NCI-H1436 (cell line): ENCODE results near the gene DLEU7.
A peak's percentile ranks its signal among the peaks of the same experiment; 100 is the strongest.

Source experiments
- DNase-seq: peaks from one replicate; lab custom pipeline; 2025; lab: John Stamatoyannopoulos, UW

DLEU7 gene

GRCh38 chr13:50842990-50843256, 569 bp downstream of the DLEU7 start:
- no peak for DNase-seq

DNA sequence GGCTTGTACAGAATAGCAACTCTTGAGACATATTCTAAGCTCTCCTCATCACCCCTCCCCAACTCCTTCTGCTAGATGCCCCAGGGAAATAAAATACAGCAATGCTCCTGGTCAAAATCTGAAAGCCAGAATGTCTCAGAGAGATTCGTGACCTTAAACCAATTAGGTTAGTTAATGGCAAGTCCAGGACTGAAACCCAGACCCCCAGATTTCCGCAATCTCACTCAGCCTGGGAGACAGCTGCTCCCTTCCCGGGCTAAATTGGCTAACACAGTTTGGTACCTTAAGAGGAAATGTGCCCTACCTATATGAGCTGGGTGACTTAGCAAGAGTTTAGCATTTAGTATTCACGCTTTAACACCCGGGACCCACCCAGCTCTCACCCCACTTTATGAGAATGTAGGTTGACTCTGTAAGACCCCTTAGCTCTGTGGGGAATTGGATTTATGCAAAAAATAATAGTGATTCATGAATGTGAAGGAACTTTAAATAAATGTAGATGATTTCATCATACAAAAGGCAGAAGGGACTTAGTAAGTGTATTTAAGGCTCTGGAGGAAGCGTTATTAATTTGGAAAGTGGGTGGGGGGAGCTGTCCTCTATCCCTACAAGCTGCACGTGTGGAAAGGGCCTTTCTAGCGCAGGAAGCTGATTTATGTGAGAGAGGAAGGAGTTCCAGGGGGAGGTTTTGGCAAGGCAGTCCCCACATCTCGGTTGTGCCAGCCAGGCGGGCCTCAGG, 1.1 kb downstream of the DLEU7 start:
- DNase-seq = no peak

GRCh38 chr13:50841786-50842185, 1.7 kb downstream of the DLEU7 start:
- no peak for DNase-seq

DNA sequence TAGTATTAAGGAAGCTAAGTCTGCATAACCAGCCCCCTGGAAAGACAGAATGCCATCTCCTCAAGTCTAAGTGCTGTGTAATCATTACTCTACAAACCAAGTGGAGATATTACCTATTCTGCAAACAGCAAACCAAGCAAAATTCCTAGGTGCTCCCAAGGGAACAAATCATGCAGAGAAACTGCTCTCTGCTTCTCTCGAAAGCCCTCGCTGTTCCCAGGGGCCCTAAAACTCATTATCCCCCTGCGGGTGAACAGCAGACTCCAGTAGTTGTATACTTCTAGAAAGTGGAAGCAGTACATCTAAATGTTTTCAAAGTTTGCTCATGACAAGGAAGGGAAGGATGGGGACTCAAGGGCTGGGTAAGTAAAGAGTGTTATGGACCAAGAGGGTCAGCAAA, 3.2 kb downstream of the DLEU7 start:
- peak; percentile 9 for DNase-seq

DNA sequence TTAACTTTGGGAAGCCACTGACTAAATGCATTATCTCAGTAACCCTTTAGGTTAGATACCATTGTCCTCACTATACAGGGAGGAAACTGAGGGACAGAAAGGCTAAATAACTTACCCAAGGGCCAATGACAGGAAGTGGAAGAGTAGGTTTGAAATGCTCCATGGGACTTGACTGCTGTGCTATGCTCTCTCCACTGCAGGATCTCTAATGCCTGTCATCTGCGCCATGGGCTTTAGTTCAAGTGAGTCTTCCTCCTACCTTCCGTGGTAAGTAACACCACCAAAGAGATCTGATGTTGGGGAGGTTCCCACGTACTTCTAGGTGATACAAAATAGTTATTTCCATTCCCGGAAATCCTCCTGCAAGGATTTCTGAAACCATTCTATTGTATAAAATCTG, 3.7 kb downstream of the DLEU7 start:
- DNase-seq = no peak

GRCh38 chr13:50838701-50839100, 4.8 kb downstream of the DLEU7 start:
- DNase-seq = no peak

- no peak for DNase-seq
Measured at GRCh38 chr13:50838031-50838430, 5.5 kb downstream of the DLEU7 start.

GRCh38 chr13:50831512-50831911, 12.0 kb downstream of the DLEU7 start:
- DNase-seq = no peak

DNA sequence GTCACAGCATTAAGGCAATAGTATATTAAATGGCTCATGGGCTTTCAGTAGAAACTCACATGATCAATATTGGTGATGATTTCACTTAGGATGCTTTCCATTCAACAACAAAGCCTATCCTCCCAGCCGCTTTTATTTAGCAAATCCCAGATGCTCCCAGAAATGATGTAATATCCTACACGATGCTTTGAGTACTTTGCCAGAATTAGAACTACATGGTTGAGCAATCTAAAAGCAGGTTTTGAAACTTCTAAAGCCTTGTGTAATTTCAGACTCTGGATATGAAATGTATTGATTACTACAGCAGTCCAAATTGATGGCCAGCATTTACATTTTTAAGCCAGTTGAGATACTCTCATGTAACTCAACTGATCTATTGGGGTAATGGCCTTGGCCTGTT, 13.6 kb downstream of the DLEU7 start:
- DNase-seq = no peak

- no peak for DNase-seq
Measured at GRCh38 chr13:50829226-50829625, 14.3 kb downstream of the DLEU7 start.

DNA sequence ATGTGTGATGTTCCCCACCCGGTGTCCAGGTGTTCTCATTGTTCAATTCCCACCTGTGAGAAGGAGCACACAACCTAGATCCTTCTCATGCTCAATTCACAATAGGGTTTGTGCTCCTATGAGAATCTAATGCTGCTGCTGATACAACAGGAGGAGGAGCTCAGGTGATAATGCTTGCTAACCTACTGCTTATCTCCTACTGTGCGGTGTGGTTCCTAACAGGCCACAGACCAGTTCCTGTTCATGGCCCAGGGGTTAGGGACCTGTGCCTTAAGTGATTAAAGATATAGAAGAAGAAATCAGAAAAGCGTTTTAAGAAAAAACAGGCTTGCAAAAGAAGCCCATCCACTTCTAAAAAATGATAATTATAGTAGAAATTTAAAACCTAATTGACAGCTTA, 17.5 kb downstream of the DLEU7 start:
- no peak for DNase-seq

GRCh38 chr13:50812242-50812641, 31.2 kb downstream of the DLEU7 start:
- DNase-seq = no peak

GRCh38 chr13:50810998-50811397, 32.5 kb downstream of the DLEU7 start:
- DNase-seq = no peak

GRCh38 chr13:50810468-50810867, 33.0 kb downstream of the DLEU7 start:
- no peak for DNase-seq

DNA sequence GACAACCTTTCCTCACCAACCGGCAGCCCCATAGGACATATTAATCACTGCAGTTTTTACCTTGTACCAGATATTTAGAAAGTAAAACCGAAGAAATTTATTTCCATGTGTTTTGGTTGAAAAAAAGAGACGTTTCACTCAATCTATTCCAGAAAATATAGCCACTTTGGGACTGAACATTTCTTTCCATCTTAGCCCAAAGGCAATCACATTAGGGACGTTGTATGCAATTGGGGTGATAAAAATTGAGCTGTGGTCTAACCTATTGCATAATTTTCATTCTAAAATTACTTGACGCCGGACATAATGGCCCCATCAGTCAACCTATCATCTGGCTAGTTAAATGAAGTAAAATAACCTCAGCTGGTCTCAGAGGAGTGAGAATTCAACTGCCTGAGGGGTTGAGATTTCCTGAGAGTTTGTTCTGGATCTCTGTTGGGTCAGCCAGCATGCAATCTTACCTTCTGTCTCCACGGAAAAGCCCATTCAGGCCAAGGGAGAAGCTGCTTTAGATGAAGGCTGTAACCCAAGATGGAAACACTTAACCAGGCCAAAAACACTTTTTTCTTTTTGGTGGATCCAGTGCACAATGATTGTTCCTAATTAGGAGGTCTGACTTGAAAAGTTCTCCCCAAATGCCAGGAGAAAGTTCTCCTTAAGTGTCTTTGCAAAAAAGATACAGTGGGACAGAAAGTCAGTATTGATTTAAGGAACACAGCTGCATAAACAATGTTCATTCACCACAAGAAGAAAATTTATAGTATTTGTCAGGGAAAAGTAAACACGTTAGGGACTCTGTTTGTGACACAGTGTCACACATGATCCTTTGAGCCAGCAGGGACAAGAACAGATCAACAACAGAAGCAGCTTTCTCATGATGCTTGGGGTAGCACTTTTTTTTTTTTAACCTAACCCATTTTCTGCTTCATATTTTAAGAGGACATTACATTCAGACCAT, 34.1 kb downstream of the DLEU7 start:
- DNase-seq = no peak

GRCh38 chr13:50805805-50806204, 37.7 kb downstream of the DLEU7 start:
- no peak for DNase-seq

- DNase-seq = peak; percentile 53
Measured at GRCh38 chr13:50801087-50801931, 42.2 kb downstream of the DLEU7 start.

DNA sequence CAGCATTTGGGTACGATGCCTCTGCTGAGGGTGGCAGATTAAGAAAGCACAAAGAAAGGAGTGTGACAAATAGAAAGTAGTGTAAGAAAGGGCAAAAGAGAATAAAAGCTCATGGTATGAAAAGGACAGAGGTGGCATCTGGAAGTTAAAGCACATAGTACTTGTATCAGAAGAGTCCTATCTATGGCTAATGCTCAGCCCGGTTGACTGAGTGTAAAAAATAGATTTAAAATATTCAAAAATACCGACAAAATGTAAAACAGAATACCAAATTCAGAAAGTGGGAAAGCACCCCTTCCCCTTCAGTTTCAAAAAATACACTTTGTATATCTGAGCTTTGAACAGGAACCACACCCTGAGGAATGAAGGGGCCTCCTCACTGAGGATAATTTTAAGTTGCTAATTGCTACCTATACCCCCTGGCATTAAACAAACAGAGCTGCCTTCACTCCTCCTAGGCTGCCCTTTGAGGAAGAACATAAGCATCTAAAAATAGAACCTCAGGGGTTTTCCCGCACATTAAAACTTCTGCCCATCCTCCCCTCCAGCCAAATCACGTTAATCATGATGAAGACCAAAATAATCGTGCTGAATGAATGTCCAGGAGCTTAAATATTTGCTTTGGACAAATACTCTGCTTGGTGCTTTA, 43.3 kb downstream of the DLEU7 start:
- no peak for DNase-seq

- DNase-seq = no peak
Measured at GRCh38 chr13:50798923-50799322, 44.6 kb downstream of the DLEU7 start.

- no peak for DNase-seq
Measured at GRCh38 chr13:50797091-50797490, 46.4 kb downstream of the DLEU7 start.

DNA sequence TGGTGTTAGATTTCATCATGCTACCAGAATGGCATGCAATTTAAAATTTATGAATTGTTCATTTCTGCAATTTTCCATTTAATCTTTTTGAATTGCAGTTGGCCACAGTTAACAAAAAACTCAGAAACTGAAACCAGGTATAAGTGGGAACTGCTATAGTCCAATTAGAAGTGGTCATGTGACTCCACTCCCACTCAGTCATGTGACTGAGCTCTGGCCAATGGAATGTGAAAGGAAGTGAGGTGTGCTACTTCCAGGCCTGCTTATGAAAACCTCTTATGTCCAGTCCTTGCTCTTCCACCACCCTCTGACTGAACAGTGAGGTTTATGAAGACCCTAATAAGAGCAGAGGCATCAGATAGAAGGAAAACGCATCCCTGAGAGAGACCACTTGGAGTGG, 47.0 kb downstream of the DLEU7 start:
- no peak for DNase-seq

- no peak for DNase-seq
Measured at GRCh38 chr13:50794226-50794625, 49.3 kb downstream of the DLEU7 start.
